HepG2 (cell line): ENCODE data around the gene FAM222B. TPM values are rescaled to one million over a fixed set of nuclear protein-coding genes. Genes with fewer than 3 reads are reported as not detected.

Experiments
- CC2D1A ChIP-seq: sonication (generic); formaldehyde crosslinking; IDR thresholded peaks from 2 replicates; pipeline ENCODE4 v1.8.1; 2023; ENCODE audit warnings: mild to moderate bottlenecking, missing genetic modification reagents
- CREM ChIP-seq, 2 experiments: sonication (generic) in 1 of 2; formaldehyde crosslinking in 1 of 2; IDR thresholded peaks; 2 replicates each; pipeline versions ENCODE4 v1.4.0 to v1.6.1; 2016 to 2020; ENCODE audit warnings: antibody characterized with exemption in 1 of 2, mild to moderate bottlenecking in 1 of 2, missing genetic modification reagents in 1 of 2
- DR1 ChIP-seq: sonication (generic); formaldehyde crosslinking; IDR thresholded peaks from 2 replicates; pipeline ENCODE4 v1.8.0; 2021; ENCODE audit warnings: mild to moderate bottlenecking, missing genetic modification reagents, inconsistent platforms
- MXI1 ChIP-seq: IDR thresholded peaks from 3 replicates; pipeline ENCODE4 v1.6.1; 2012; ENCODE audit warnings: low read depth, low read length, inconsistent platforms, borderline replicate concordance
- MYC ChIP-seq: sonication (generic); formaldehyde crosslinking; IDR thresholded peaks from 2 replicates; pipeline ENCODE4 v1.9.0; 2021; ENCODE audit warnings: missing genetic modification reagents, borderline replicate concordance
- NR2F2 ChIP-seq: IDR thresholded peaks from 2 replicates; pipeline ENCODE4 v1.6.1; 2012; ENCODE audit warnings: low read depth, inconsistent platforms, borderline replicate concordance
- PHF21A ChIP-seq: sonication (generic); formaldehyde crosslinking; IDR thresholded peaks from 2 replicates; pipeline ENCODE4 v1.5.0; 2020; ENCODE audit warnings: mild to moderate bottlenecking, missing genetic modification reagents
- RBM39 ChIP-seq: fragments of 200-400 bp; formaldehyde crosslinking; IDR thresholded peaks from one replicate; pipeline ENCODE4 v1.6.1; 2018; ENCODE audit warnings: antibody characterized with exemption, mild to moderate bottlenecking, low read depth, low read length; ENCODE audit not compliant: poor library complexity, severe bottlenecking
- RXRB ChIP-seq: IDR thresholded peaks from 2 replicates; pipeline ENCODE4 v1.6.1; 2016; ENCODE audit warnings: borderline replicate concordance, missing genetic modification reagents, missing compliant biosample characterization
- STAG1 ChIP-seq: sonication (generic); formaldehyde crosslinking; IDR thresholded peaks from 2 replicates; pipeline ENCODE4 v1.4.0; 2020; ENCODE audit warnings: missing genetic modification reagents
- ZC3H13 ChIP-seq: sonication (generic); formaldehyde crosslinking; IDR thresholded peaks from 2 replicates; pipeline ENCODE4 v1.8.1; 2023; ENCODE audit warnings: mild to moderate bottlenecking, missing genetic modification reagents, moderate library complexity
- ZFP36L1 ChIP-seq: sonication (generic); formaldehyde crosslinking; IDR thresholded peaks from 2 replicates; pipeline ENCODE4 v1.8.0; 2022; ENCODE audit warnings: mild to moderate bottlenecking, missing genetic modification reagents, moderate library complexity
- ZFYVE20 ChIP-seq: sonication (generic); formaldehyde crosslinking; IDR thresholded peaks from 2 replicates; pipeline ENCODE4 v1.8.0; 2023; ENCODE audit warnings: low read depth, mild to moderate bottlenecking, moderate library complexity, missing genetic modification reagents, borderline replicate concordance
- ZNF10 ChIP-seq: sonication (generic); formaldehyde crosslinking; IDR thresholded peaks from 2 replicates; pipeline ENCODE4 v1.4.0; 2020; ENCODE audit warnings: mild to moderate bottlenecking, low read depth, missing genetic modification reagents, borderline replicate concordance
- polyA plus RNA-seq, 8 experiments: library from polyadenylated mRNA; depleted of rRNA in 3 of 8; stranded (reverse) in 7 of 8; unstranded in 1 of 8; fragments of >200 nt; fragmentation: Illumina TruSeq in 4 of 8; extraction: Trizol in 4 of 8; gene quantifications; 2 replicates each; pipeline versions ENCODE4 v1.2.1 to v1.2.3, GENCODE V29; 2011 to 2016; ENCODE audit warnings: low read depth in 4 of 8, missing spikeins in 1 of 8, mixed read lengths in 1 of 8; ENCODE audit not compliant: insufficient read depth in 1 of 8
- total RNA-seq, 5 experiments: library from RNA; depleted of rRNA; stranded (reverse); fragments of >200 nt; fragmentation: Illumina TruSeq; extraction: Trizol; gene quantifications; 2 replicates each; pipeline ENCODE4 v1.2.3, GENCODE V29; 2016; ENCODE audit warnings: low read depth in 1 of 5
- TF ChIP-seq, protein P1 (sequence below): sonication (generic); formaldehyde crosslinking; IDR thresholded peaks from 2 replicates; pipeline ENCODE4 v1.8.1; 2023; ENCODE audit warnings: mild to moderate bottlenecking, moderate library complexity, missing genetic modification reagents
- TF ChIP-seq, protein P2 (sequence below): sonication (generic); formaldehyde crosslinking; IDR thresholded peaks from 2 replicates; pipeline ENCODE4 v1.4.0; 2020; ENCODE audit warnings: missing genetic modification reagents
- TF ChIP-seq, protein P3 (sequence below): sonication (generic); formaldehyde crosslinking; IDR thresholded peaks from 2 replicates; pipeline ENCODE4 v1.4.0; 2020; ENCODE audit warnings: missing genetic modification reagents
- TF ChIP-seq, protein P4 (sequence below): sonication (generic); formaldehyde crosslinking; IDR thresholded peaks from 2 replicates; pipeline ENCODE4 v1.4.0; 2020; ENCODE audit warnings: missing genetic modification reagents, borderline replicate concordance

FAM222B gene
- total and polyA plus RNA-seq, 2 of the 13 experiments (the other 11 are each of a cell fraction or from before 2014, with no cell fraction given) = 3.5 to 7.3 TPM

DNA sequence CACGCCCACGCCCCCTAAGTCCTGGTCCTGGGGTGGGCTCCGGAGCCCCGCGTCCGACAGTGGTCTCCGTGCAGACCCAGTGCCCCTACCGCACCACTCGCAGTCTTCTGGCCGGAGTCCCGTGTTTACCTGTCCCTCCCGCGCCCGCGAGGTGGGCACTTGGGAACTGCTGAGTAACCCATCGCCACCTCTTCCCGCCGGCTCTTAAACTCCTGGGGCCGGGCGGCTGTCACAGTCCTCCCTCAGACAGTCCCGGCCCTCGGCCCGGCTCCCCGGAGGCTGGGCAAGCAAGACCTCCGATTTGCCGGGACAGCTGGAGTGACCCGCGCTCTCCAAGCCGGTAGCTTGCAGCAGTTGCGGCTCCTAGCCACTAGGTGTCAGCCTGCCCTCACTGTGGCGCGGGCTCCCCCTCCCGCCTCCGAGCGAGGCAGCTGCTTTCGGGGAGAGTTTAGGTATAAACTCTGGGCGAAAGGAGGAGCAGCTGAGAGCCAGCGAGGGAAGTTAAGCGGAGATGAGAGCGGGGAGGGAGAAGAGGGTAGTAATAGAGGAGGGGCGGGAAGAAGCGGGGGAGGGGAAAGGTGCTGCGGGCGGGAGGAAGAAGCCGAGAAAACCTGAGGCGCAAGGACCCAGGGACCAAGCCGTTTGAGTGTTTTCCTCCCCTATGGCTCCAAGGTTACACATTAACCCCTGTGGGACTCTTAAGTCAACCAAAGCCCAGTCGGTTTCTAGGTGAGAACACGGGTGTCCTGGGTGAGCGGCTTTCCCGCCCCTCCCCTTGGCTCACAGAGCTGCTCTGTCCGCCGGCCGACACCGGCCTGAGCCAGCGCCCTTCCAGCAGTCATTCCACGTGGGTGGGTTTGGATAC is 115.7 kb downstream of the FAM222B start (continued):
- TF ChIP-seq ZFP36L1 (CRISPR knock-in tag) (peak; percentile 30; the same call in 1 of the 2 replicates), MYC (CRISPR knock-in tag) (peak; percentile 87), ZNF10 (no peak), DR1 (CRISPR knock-in tag) (0 out of 2 replicates have a peak, but pooled peaks have one; percentile 6), STAG1 (CRISPR knock-in tag) (peak; percentile 95), NR2F2 (no peak), CC2D1A (no peak), RXRB (no peak; the same call in 1 of the 2 replicates), ZFYVE20 (CRISPR knock-in tag) (no peak; the same call in 1 of the 2 replicates), MXI1 (peak; percentile 64; the same call in 1 of the 3 replicates), RBM39 (no peak), CREM (IDR thresholded peaks at IDR 0.05) (no peak), CREM (CRISPR knock-in tag; IDR thresholded peaks at IDR 0.05) (no peak), PHF21A (CRISPR knock-in tag) (no peak; the same call in 1 of the 2 replicates), ZC3H13 (CRISPR knock-in tag) (no peak; the same call in 1 of the 2 replicates)
- TF ChIP-seq, protein P1, sequence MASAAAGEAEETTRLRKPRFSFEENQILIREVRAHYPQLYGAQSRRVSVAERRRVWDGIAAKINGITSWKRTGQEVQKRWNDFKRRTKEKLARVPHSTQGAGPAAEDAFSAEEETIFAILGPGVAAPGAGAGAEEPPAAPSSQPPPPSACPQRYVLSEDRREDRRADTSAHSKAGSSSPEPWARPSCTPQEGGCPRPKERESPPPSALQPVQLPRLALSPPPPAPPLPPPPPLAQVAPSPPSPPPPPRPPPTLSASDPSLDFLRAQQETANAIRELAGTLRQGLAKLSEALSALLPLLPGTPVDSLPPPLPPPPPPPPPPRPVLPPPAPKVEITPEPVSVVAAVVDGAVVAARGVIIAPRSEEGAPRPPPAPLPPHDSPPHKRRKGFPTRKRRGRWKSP (CRISPR knock-in tag) = peak; percentile 55; the same call in 1 of the 2 replicates
- TF ChIP-seq, protein P2, sequence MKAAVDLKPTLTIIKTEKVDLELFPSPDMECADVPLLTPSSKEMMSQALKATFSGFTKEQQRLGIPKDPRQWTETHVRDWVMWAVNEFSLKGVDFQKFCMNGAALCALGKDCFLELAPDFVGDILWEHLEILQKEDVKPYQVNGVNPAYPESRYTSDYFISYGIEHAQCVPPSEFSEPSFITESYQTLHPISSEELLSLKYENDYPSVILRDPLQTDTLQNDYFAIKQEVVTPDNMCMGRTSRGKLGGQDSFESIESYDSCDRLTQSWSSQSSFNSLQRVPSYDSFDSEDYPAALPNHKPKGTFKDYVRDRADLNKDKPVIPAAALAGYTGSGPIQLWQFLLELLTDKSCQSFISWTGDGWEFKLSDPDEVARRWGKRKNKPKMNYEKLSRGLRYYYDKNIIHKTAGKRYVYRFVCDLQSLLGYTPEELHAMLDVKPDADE (CRISPR knock-in tag) = no peak
- TF ChIP-seq, protein P3, sequence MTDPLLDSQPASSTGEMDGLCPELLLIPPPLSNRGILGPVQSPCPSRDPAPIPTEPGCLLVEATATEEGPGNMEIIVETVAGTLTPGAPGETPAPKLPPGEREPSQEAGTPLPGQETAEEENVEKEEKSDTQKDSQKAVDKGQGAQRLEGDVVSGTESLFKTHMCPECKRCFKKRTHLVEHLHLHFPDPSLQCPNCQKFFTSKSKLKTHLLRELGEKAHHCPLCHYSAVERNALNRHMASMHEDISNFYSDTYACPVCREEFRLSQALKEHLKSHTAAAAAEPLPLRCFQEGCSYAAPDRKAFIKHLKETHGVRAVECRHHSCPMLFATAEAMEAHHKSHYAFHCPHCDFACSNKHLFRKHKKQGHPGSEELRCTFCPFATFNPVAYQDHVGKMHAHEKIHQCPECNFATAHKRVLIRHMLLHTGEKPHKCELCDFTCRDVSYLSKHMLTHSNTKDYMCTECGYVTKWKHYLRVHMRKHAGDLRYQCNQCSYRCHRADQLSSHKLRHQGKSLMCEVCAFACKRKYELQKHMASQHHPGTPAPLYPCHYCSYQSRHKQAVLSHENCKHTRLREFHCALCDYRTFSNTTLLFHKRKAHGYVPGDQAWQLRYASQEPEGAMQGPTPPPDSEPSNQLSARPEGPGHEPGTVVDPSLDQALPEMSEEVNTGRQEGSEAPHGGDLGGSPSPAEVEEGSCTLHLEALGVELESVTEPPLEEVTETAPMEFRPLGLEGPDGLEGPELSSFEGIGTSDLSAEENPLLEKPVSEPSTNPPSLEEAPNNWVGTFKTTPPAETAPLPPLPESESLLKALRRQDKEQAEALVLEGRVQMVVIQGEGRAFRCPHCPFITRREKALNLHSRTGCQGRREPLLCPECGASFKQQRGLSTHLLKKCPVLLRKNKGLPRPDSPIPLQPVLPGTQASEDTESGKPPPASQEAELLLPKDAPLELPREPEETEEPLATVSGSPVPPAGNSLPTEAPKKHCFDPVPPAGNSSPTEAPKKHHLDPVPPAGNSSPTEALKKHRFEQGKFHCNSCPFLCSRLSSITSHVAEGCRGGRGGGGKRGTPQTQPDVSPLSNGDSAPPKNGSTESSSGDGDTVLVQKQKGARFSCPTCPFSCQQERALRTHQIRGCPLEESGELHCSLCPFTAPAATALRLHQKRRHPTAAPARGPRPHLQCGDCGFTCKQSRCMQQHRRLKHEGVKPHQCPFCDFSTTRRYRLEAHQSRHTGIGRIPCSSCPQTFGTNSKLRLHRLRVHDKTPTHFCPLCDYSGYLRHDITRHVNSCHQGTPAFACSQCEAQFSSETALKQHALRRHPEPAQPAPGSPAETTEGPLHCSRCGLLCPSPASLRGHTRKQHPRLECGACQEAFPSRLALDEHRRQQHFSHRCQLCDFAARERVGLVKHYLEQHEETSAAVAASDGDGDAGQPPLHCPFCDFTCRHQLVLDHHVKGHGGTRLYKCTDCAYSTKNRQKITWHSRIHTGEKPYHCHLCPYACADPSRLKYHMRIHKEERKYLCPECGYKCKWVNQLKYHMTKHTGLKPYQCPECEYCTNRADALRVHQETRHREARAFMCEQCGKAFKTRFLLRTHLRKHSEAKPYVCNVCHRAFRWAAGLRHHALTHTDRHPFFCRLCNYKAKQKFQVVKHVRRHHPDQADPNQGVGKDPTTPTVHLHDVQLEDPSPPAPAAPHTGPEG (CRISPR knock-in tag) = peak; percentile 85
- TF ChIP-seq, protein P4, sequence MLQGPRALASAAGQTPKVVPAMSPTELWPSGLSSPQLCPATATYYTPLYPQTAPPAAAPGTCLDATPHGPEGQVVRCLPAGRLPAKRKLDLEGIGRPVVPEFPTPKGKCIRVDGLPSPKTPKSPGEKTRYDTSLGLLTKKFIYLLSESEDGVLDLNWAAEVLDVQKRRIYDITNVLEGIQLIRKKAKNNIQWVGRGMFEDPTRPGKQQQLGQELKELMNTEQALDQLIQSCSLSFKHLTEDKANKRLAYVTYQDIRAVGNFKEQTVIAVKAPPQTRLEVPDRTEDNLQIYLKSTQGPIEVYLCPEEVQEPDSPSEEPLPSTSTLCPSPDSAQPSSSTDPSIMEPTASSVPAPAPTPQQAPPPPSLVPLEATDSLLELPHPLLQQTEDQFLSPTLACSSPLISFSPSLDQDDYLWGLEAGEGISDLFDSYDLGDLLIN (CRISPR knock-in tag) = peak; percentile 21; the same call in 1 of the 2 replicates
